Lung (tissue), 12 donors: Measurements from ENCODE around the gene DLG2. TPM values are rescaled to one million over a fixed set of nuclear protein-coding genes. Genes with fewer than 3 reads are reported as not detected.

ENCODE experiments used
- ATAC-seq: fragments of 200-7000 bp; cut with Tn5 transposase; one replicate; pipeline ENCODE4 v1.9.1; 2020; ENCODE audit warnings: moderate number of reproducible peaks; ENCODE audit not compliant: insufficient read depth, low FRiP score
- DNase-seq, 3 donors: peaks; one replicate each; pipeline ENCODE4 v3.0.0-alpha.2; 2013 to 2017
- H3K27ac ChIP-seq, 2 donors: one replicate each; pipeline ENCODE4 v1.5.1; 2013; ENCODE audit warnings: mild to moderate bottlenecking in 2 of 2, moderate library complexity in 2 of 2, control low read depth in 1 of 2, inconsistent platforms in 1 of 2, low read depth in 1 of 2, low read length in 1 of 2
- H3K27me3 ChIP-seq, 3 donors: one replicate each; pipeline ENCODE4 v1.5.1; 2013; ENCODE audit warnings: low read length in 2 of 3; ENCODE audit not compliant: control insufficient read depth in 3 of 3, insufficient read depth in 3 of 3
- H3K36me3 ChIP-seq, 4 donors: one replicate each; pipeline ENCODE4 v1.5.1; 2013; ENCODE audit warnings: low read length in 4 of 4, mild to moderate bottlenecking in 1 of 4, moderate library complexity in 1 of 4; ENCODE audit not compliant: control insufficient read depth in 4 of 4, insufficient read depth in 4 of 4
- H3K4me1 ChIP-seq, 5 donors: one replicate each; pipeline ENCODE4 v1.5.1; 2013; ENCODE audit warnings: low read length in 5 of 5, mild to moderate bottlenecking in 2 of 5, moderate library complexity in 1 of 5; ENCODE audit not compliant: control insufficient read depth in 5 of 5, insufficient read depth in 5 of 5
- H3K4me3 ChIP-seq: one replicate; pipeline ENCODE4 v1.5.1; 2013; ENCODE audit warnings: mild to moderate bottlenecking, control low read depth, moderate library complexity
- H3K9ac ChIP-seq, 2 donors: one replicate each; pipeline ENCODE4 v1.5.1; 2013; ENCODE audit warnings: low read length in 2 of 2, control low read depth in 1 of 2; ENCODE audit not compliant: insufficient read depth in 1 of 2
- H3K9me3 ChIP-seq, 4 donors: one replicate each; pipeline ENCODE4 v1.5.1; 2013; ENCODE audit warnings: low read length in 3 of 4, mild to moderate bottlenecking in 1 of 4, moderate library complexity in 1 of 4; ENCODE audit not compliant: control insufficient read depth in 4 of 4, insufficient read depth in 3 of 4
- WGBS, 2 donors: extraction: QIAGEN DNeasy Blood & Tissue Kit; methylation state at CpG; one replicate each; pipeline ENCODE4 v1.1.7; 2013; 5-methylcytosine and 5-hydroxymethylcytosine counted together
- polyA plus RNA-seq, 2 donors: library from polyadenylated mRNA; stranded (reverse); fragments of 200-250 nt; gene quantifications; one replicate each; pipeline ENCODE4 v1.2.1, GENCODE V29; 2013
- total RNA-seq, 2 donors: library from RNA; depleted of rRNA in 1 of 2; stranded (reverse); fragments of >200 nt in 1 of 2; gene quantifications; one replicate each; pipeline ENCODE4 v1.2.1, GENCODE V29; 2014 to 2021
- TF ChIP-seq, protein P1 (sequence below): IDR thresholded peaks from 2 replicates; pipeline ENCODE4 v1.5.1; 2012; ENCODE audit warnings: mild to moderate bottlenecking; ENCODE audit errors: control extremely low read depth, extremely low read depth
- donor health status: control.
- donor health status: control.
- donor health status: Bipolar disorder and iron deficiency.
- donor health status: healthy.
- donor health status: DM: yes; HTN: yes; CAD: no.

Gene DLG2
- total and polyA plus RNA-seq, 4 donors: 0.32 to 24.1 (median 5.4) TPM

DNA sequence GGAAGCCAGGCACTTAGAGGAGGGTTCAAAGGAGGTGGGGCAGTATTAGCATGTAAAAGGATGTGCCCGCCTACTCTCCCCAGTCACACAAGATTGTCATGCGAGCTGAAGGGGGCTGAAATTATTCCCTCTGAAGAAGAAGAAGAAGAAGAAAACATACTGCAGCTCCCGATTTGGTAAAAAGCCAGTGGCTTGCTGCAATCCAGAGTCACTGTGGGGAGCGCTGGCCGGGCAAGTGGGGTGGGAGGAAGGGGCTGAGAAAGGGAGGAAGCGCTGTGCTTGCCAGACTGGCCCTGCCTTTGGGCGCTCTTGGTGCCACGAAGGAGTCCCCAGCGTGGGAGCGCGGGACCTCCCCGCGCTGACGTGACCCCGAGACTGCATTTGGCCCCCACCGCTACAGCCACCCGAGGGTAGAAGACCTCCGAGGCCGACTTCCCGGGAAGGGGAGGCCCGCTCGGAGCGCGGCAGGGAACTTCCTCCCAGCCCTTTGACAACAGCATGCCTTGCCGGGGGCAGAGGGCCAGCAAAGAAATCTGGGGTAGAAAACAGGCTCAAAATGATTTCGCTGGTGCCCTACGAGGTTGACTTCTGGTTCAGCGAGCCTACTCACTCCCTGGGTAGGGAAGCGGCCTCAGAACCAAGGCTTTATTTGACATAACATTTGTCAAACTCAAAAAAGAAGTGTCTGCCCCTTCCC lies 906.3 kb downstream of the DLG2 start:
- 2 to 3% methylated on average over 29 of the region's 29 CpGs for WGBS, 2 donors
- peaks cover 0 to 12% (median 5%) of the 10 kb centered on the region in 5 donors for H3K4me1 ChIP-seq
- DNase-seq: peak; percentile 28 to 60 (median 31)
- H3K27me3 ChIP-seq: peaks cover 0 to 38% (median 9%) of the 10 kb centered on the region in 3 donors
- H3K4me3 ChIP-seq: peak overlapping the region; percentile 45
- TF ChIP-seq, protein P1, sequence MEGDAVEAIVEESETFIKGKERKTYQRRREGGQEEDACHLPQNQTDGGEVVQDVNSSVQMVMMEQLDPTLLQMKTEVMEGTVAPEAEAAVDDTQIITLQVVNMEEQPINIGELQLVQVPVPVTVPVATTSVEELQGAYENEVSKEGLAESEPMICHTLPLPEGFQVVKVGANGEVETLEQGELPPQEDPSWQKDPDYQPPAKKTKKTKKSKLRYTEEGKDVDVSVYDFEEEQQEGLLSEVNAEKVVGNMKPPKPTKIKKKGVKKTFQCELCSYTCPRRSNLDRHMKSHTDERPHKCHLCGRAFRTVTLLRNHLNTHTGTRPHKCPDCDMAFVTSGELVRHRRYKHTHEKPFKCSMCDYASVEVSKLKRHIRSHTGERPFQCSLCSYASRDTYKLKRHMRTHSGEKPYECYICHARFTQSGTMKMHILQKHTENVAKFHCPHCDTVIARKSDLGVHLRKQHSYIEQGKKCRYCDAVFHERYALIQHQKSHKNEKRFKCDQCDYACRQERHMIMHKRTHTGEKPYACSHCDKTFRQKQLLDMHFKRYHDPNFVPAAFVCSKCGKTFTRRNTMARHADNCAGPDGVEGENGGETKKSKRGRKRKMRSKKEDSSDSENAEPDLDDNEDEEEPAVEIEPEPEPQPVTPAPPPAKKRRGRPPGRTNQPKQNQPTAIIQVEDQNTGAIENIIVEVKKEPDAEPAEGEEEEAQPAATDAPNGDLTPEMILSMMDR: no peak
- no peaks in the 10 kb centered on the region for H3K36me3 ChIP-seq
- H3K27ac ChIP-seq: no peak overlapping the region
- H3K9ac ChIP-seq: no peak overlapping the region
- ATAC-seq: peak; percentile 68
- no peaks in the 10 kb centered on the region for H3K9me3 ChIP-seq

DNA sequence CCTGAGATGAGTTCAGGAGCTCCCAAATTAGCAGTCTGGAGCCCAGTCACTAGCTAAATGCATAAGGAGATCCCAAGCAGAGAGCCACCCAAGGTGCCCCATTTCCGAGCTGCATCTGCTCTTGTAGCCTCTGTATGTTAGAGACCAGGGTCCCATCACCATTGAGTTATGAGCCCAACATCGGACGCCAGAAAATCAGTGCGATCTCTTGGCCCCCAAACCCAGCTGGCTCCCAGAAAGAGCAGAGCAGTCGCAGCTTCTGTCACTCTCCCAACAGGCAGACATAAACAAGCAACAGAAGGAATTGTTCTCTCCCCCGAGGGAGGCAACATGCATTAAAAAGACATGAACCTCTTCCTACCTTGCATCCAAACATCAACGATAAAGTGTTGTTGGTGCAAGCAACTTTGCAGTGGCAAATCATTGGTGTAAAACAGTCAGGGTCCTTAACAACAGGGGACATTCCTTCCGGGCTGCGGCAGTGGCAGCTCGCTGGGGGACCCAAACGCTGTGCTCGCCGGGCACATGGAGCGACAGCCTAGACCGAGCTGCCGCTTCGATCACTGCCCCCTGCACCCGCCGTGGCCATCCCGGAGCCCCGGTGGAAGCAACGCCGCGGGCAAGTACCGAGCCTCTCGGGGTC lies 907.1 kb downstream of the DLG2 start:
- DNase-seq: peak; percentile 10 to 16 (median 11)
- peaks cover 0 to 12% (median 5%) of the 10 kb centered on the region in 5 donors for H3K4me1 ChIP-seq
- no peak for ATAC-seq
- no peaks in the 10 kb centered on the region for H3K36me3 ChIP-seq
- TF ChIP-seq, protein P1: no peak
- WGBS, 2 donors: 3% methylated on average over 22 to 26 of the region's 26 CpGs
- H3K9ac ChIP-seq: no peak overlapping the region
- H3K27me3 ChIP-seq: peaks cover 0 to 38% (median 9%) of the 10 kb centered on the region in 3 donors
- H3K9me3 ChIP-seq: no peaks in the 10 kb centered on the region
- no peak overlapping the region for H3K27ac ChIP-seq
- peak overlapping the region; percentile 44 for H3K4me3 ChIP-seq

DNA sequence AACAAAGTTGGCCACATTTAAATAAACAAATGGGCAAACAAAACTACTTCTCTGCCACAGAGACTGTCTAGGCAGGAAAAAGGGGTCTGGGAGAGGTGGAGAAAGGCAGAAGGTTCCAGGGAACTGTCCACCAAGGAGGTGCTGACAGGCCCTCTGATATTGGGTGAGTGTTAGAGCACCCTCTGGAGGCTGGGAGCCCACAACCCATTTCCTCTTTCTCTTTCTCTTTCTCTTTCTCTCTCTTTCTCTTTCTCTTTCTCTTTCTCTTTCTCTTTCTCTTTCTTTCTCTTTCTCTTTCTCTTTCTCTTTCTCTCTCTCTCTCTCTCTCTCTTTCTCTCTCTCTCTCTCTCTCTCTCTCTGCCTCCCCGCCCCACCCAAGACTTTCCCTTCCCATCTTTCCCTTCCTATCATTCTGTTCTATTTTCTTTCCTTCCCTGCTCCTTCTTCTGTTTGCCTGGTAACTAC lies 912.8 kb downstream of the DLG2 start:
- 31 to 40% methylated on average over 1 of the region's 1 CpG for WGBS, 2 donors
- TF ChIP-seq, protein P1: no peak
- Histone ChIP-seq H3K4me1 (no peaks in the 10 kb centered on the region), H3K9me3 (no peaks in the 10 kb centered on the region), H3K9ac (no peak overlapping the region), H3K27ac (no peak overlapping the region), H3K27me3 (peaks cover 0 to 12% (median 3%) of the 10 kb centered on the region in 3 donors), H3K36me3 (no peaks in the 10 kb centered on the region), H3K4me3 (no peak overlapping the region)
- ATAC-seq: no peak
- peak; percentile 52 to 71 (median 66) for DNase-seq
